Mesodermal cell (in vitro differentiated cells): ENCODE results near the gene VCL.
"Not testable (repeated sequence)": the region's sequence is repeated elsewhere in the genome, so short reads cannot be mapped to it uniquely, and the experiment has no call there.

ENCODE experiments used
- H3K27ac ChIP-seq: 2 replicates; pipeline ENCODE4 v1.7.0; 2013; ENCODE audit warnings: mild to moderate bottlenecking, low read depth, low read length, moderate library complexity; ENCODE audit not compliant: severe bottlenecking
- H3K36me3 ChIP-seq: 2 replicates; pipeline ENCODE4 v1.7.1; 2013; ENCODE audit warnings: mild to moderate bottlenecking, low read length, moderate library complexity; ENCODE audit not compliant: control insufficient read depth, insufficient read depth
- H3K4me1 ChIP-seq: one replicate; pipeline ENCODE4 v1.7.1; 2013; ENCODE audit warnings: mild to moderate bottlenecking, low read length; ENCODE audit not compliant: insufficient read depth, control insufficient read depth, poor library complexity, severe bottlenecking
- H3K4me3 ChIP-seq: 2 replicates; pipeline ENCODE4 v1.7.0; 2013; ENCODE audit warnings: low read length, control low read depth, mild to moderate bottlenecking; ENCODE audit not compliant: insufficient read depth, poor library complexity, severe bottlenecking; ENCODE audit errors: extremely low read depth
- H3K9me3 ChIP-seq: 2 replicates; pipeline ENCODE4 v1.7.1; 2013; ENCODE audit warnings: mild to moderate bottlenecking, low read length, moderate library complexity; ENCODE audit not compliant: control insufficient read depth
- WGBS, 2 experiments: methylation state at CpG; one replicate each; pipeline ENCODE4 v1.1.5; 2013; ENCODE audit warnings: missing lambda C conversion rate in 2 of 2; ENCODE audit not compliant: insufficient coverage in 2 of 2; 5-methylcytosine and 5-hydroxymethylcytosine counted together

The VCL gene

DNA sequence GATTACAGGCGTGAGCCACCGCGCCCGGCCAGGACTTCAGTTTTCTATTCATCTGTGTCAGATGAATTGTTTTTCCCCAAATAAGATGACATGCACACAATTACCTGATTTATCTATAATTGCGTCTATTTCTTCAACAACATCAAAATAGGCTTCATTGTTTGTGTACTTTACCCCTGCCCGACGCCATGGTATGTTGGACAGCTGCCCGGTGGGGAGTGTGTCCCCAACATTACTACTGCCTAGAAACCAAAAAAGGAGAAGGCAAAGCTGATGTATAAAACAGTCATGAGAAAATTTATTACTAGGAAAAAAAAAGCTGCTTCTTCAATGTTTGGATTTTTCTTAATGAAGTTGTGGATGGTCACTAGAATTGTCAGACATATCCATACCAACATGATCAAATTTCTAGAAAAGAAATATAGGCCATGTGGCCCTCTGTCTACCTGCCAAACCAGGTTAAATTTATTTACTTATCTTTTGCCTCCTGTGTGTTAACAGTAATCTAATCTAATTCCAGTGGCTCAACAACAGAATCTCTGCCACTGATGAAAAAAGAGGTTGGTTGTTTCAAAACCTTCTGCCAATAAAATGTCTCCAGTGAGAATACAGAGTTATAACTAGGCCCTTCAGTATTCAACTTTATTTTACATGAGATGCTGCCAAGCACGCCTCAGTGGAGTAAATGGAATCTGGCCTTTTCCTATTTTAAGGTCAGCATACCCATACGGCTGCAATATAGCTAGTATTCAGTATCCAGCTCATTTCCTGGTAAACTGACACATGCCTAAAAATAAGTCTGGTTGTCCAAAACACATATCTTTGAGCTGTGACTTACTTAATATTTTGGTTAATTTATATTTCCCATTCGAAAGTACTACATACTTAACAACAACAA is 136.3 kb downstream of the VCL start:
- H3K9me3 ChIP-seq, result no peaks in the 10 kb centered on the region
- H3K36me3 ChIP-seq, result peaks cover 84% of the 10 kb centered on the region
- H3K4me3 ChIP-seq, result no peak overlapping the region
- 97 to 100% methylated on average over 6 of the region's 11 CpGs for WGBS, 2 experiments
- H3K27ac ChIP-seq, result no peak overlapping the region
- no peaks in the 10 kb centered on the region for H3K4me1 ChIP-seq

DNA sequence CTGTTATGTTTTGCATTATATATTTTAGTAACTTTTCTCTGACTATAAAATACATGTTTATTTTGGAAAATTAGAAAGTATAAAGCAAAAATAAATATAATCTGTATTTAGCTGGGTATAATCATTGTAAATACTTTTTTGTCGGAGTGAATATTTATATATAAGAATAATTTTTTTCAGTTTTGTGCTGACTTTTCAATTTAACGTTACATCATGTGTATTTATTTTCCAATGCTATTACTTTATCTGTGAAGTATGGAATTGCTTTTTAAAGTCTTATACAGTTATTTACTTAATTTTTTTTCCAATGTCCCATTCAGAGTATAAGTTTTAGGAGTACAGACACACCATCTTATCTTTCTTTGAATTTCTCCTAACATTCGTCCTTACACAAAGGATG is 137.5 kb downstream of the VCL start:
- Histone ChIP-seq H3K4me3 (no peak overlapping the region), H3K9me3 (no peaks in the 10 kb centered on the region), H3K4me1 (no peaks in the 10 kb centered on the region), H3K36me3 (peaks cover 76% of the 10 kb centered on the region), H3K27ac (no peak overlapping the region)
- no CpG with 5 or more reads among the region's 3 CpGs for WGBS, 2 experiments

DNA sequence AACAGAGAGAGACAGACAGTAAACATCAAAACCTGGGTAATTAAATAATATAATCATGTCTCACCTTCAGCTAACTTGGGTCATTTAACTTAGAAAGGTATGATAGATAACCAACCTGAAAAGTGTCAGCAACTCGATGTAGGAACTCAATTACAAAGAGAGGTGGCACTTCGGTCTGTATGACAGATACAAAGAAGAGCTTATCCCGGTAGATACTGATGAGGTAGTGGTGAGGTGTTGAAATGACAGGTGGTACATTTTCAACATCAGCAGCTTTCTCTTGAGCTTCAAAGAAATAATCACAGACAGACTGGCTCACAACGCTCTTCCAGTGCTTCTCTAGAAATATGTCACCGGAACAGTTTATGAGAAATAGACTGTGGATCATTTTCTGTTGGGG is 140.1 kb downstream of the VCL start:
- Histone ChIP-seq H3K4me1 (no peaks in the 10 kb centered on the region), H3K36me3 (peaks cover 54% of the 10 kb centered on the region), H3K27ac (no peak overlapping the region), H3K4me3 (no peak overlapping the region), H3K9me3 (no peaks in the 10 kb centered on the region)
- 79 to 94% methylated on average over 2 to 3 of the region's 5 CpGs for WGBS, 2 experiments

DNA sequence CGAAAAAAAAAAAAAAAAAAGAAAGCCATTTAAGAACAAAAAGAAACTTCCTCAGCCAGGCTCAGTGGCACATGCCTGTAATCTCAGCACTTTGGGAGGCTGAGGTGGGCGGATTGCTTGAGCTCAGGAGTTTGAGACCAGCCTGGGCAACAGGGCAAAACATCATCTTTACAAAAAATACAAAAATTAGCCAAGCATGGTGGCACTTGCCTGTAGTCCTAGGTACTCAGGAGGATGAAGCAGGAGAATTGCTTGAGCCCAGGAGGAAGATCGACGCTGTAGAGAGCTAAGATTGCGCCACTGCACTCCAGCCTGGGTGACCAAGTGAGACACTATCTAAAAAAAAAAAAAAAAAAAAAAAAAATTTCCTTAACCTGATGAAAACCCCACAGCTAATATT is 140.7 kb downstream of the VCL start:
- 93% methylated on average over 3 of the region's 5 CpGs; no CpG with 5 or more reads in 1 of the 2 experiments for WGBS, 2 experiments
- H3K27ac ChIP-seq, result not testable (repeated sequence)
- peaks cover 49% of the 10 kb centered on the region for H3K36me3 ChIP-seq

DNA sequence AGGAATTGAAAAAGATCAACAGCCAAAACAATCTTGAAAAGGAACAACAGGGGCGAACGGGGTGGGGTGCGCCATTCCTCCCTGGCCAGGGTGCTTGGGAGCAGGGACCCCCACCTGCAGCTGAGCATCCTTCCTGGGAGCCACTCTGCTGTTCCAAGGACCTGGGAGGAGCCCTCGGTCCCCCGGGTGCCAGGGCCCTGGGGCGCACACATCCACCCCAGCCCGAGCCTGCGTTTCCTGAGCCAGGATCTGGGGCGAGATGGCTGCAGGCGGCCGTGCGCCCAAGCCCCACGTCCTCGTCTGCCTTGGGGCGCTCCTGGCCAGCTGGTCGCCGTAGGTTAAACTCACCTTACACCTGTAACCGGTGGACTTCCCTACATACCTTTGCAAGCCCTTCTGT is 142.1 kb downstream of the VCL start:
- WGBS, 2 experiments, result 95 to 98% methylated on average over 18 of the region's 18 CpGs
- no peaks in the 10 kb centered on the region for H3K4me1 ChIP-seq
- peaks cover 44% of the 10 kb centered on the region for H3K36me3 ChIP-seq
- H3K4me3 ChIP-seq, result no peak overlapping the region
- no peak overlapping the region for H3K27ac ChIP-seq
- H3K9me3 ChIP-seq, result no peaks in the 10 kb centered on the region

More for the DNA sequence above, 140.7 kb downstream of the VCL start:
- H3K4me3 ChIP-seq, H3K4me1 ChIP-seq, H3K9me3 ChIP-seq: not testable (repeated sequence)

DNA sequence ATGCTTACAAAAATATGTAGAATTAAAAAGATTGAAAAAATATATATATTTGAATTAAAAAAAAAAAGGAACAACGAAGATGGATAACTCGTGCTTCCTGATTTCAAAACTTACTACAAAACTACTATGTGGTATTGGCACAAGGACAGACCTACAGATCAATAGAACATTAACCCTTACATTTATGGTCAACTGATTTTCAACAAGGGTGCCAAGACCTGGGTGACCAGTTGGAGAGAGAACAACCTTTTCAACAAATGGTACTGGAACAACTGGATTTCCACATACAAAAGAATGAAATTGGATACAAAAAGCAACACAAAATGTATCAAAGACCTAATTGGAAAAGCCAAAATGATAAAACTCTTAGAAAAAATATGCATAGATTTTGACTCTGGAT is 142.6 kb downstream of the VCL start:
- H3K36me3 ChIP-seq, result peaks cover 46% of the 10 kb centered on the region
- no peak overlapping the region for H3K27ac ChIP-seq
- no CpG with 5 or more reads among the region's 2 CpGs for WGBS, 2 experiments
- no peak overlapping the region for H3K4me3 ChIP-seq
- no peaks in the 10 kb centered on the region for H3K4me1 ChIP-seq
- H3K9me3 ChIP-seq, result no peaks in the 10 kb centered on the region

DNA sequence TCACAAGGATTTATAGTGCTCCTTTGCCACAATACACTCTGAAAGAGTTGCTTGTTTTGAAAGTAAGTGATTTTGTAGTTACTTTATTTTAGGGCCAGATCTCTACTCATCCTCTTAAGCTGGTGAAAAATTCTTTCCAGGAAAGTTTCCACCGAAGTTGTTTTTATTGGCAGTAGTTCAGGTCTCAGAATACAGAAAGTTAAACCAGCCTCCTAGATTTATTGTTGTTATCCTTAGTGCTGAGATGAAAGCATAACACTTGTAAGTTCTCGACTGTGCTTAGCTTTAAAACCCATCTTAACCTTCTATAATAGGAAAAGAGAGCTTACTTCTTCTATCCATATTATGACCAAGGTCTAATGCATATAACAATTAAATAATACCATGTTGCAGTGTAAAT is 147.2 kb downstream of the VCL start:
- no peak overlapping the region for H3K4me3 ChIP-seq
- H3K4me1 ChIP-seq, result peaks cover 4% of the 10 kb centered on the region
- H3K27ac ChIP-seq, result no peak overlapping the region
- 100% methylated on average over 1 of the region's 2 CpGs; no CpG with 5 or more reads in 1 of the 2 experiments for WGBS, 2 experiments
- peaks cover 42% of the 10 kb centered on the region for H3K36me3 ChIP-seq
- no peaks in the 10 kb centered on the region for H3K9me3 ChIP-seq

DNA sequence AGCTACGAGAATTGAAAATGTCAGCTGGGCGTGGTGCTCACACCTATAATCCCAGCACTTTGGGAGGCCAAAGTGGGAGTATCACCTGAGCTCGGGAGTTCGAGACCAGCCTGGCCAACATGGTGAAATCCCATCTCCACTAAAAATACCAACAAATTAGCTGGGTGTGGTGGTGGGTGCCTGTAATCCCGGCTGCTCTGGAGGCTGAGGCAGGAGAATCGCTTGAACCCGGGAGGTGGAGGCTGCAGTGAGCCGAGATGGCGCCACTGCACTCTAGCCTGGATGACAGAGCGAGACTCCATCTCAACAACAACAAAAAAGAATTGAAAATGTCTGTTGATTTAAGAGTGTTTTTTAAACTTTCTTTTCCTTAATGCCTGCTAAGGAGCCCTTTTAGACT is 149.1 kb downstream of the VCL start:
- no CpG with 5 or more reads among the region's 10 CpGs for WGBS, 2 experiments
- not testable (repeated sequence) for H3K27ac ChIP-seq, H3K9me3 ChIP-seq, H3K4me3 ChIP-seq, H3K4me1 ChIP-seq
- H3K36me3 ChIP-seq, result peaks cover 42% of the 10 kb centered on the region

DNA sequence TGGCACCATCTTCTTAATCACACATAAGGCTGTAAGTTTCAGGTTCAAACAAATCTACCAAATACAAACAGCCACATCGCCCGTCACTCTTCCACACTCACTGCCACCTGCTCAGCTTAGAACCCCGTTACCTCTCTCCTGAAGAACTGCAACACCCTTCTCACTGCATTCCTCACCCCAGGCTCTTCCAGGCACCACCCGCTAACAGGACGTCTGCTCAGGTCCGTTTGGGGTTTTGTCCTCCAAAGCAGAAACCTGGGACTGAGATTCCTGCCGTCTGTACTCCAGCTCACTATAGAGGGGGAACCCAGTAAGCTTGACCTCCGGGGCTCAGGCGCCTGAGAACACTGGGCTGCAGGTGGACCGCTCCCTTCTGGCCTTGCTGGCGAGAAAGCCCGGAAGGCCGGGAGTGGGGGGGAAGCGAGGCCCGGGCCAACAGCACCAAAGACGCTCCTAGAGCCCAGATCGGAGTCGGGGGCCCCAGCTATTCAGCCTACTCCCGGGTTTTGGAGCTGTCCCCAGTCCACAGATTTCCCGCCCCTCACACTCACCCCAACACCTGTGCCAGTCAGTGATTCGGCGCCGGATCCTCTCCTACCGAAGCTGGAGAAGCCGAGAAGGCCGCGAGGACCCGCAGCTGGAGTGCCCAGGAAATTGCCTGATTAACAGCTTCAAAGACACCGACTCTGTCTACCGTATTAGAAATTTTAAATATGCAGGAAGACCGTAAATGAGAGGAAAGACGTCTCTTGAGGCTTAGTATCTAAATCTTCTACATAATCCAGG is 152.5 kb downstream of the VCL start, which contains the start of gene AP3M1:
AP3M1 (minus strand) TSS at position 625 of the 786 bp plus-strand sequence. CDS start 12,449 bp downstream, outside the sequence.
- peaks cover 11% of the 10 kb centered on the region for H3K4me1 ChIP-seq
- H3K36me3 ChIP-seq, result peaks cover 29% of the 10 kb centered on the region

DNA sequence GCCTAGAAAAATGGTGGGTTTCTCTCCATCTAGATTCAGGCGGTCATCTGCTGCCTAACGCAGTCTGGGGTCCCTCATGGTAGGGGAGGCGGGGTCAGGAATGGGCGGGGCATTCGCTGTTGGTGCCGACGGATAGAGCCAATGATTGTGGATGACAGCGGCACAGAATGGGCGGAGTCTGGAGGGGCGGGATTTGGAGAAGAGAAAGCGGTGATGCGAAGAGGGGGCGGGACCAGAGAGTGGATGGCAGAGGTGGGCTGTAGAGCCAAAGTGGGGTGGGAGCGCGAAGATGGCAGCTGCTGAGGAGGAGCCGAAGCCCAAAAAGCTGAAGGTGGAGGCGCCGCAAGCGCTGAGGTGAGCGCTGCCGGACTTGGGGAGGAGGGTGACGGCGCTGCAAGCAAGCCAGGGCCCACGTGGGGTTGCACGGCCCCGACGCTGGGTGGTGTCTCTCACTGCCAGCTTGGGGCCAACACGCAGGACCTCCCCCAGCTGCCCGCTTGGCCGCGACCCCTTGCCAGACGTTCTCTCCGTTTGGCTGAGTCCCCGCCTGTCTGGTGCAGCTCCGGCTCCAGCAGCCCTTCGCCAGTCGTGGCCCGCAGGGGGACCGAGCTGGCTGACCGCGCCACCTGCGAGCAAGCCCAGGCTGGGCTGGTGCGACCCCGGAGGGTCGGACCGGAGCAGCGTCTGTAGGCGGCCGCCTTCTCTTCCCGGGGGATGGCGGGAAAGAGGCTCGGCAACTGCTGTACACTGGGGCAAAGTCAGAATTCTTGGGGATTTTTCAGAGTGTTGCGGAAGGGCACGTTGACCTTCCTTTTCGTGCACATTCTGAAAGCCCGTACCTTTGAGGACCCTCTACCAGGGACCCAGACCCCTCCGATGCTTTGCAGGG is 153.3 kb downstream of the VCL start, which contains the start of gene ADK:
ADK (plus strand) TSS at position 232 of the 889 bp plus-strand sequence; CDS start at position 290, 58 bp downstream.
- 0% methylated on average over 45 to 51 of the region's 57 CpGs for WGBS, 2 experiments
- H3K4me1 ChIP-seq, result peaks cover 11% of the 10 kb centered on the region
- no peaks in the 10 kb centered on the region for H3K9me3 ChIP-seq
- peak within 1 kb of the TSS; percentile 94 for H3K27ac ChIP-seq
- peaks cover 20% of the 10 kb centered on the region for H3K36me3 ChIP-seq
- H3K4me3 ChIP-seq, result peak within 1 kb of the TSS; percentile 83

More for the DNA sequence above, 152.5 kb downstream of the VCL start, which contains the start of gene AP3M1:
- no peaks in the 10 kb centered on the region for H3K9me3 ChIP-seq
- peak within 1 kb of the TSS; percentile 94 for H3K27ac ChIP-seq
- WGBS, 2 experiments, result 0 to 3% methylated on average over 22 to 24 of the region's 32 CpGs
- H3K4me3 ChIP-seq, result peak within 1 kb of the TSS; percentile 83
